ENCODE results near the gene TSPAN5. TPM values are rescaled to one million over a fixed set of nuclear protein-coding genes. Genes with fewer than 3 reads are reported as not detected.
"Not testable (repeated sequence)": the region's sequence is repeated elsewhere in the genome, so short reads cannot be mapped to it uniquely, and the experiment has no call there.

Gene TSPAN5
- 10 to 100 TPM in 1 of 2 donors, 1 to 10 TPM in 1; 7.4 to 11.8 TPM for total RNA-seq
- 21.9 TPM for polyA plus RNA-seq (2013, experiment 1 of 2)
- 21.6 TPM for polyA plus RNA-seq (2013, experiment 2 of 2)
- long read RNA-seq, experiment 1, partial matches to known transcripts: 0 of 2 reads
- long read RNA-seq, experiment 1, other reads (novel, unspliced or antisense): 1 of 2 reads
- long read RNA-seq, experiment 2, transcript TSPAN5-201 (8 exons, 3,365 nt): major isoform, 13 of 26 reads
- long read RNA-seq, experiment 2, partial matches to known transcripts: 0 of 26 reads
- long read RNA-seq, experiment 2, other reads (novel, unspliced or antisense): 13 of 26 reads
- long read RNA-seq, experiment 3, partial matches to known transcripts: 1 of 12 reads
- long read RNA-seq, experiment 3, other reads (novel, unspliced or antisense): 6 of 12 reads
- long read RNA-seq, experiment 4, partial matches to known transcripts: 0 of 1 reads
- long read RNA-seq, experiment 4, other reads (novel, unspliced or antisense): 1 of 1 reads

DNA sequence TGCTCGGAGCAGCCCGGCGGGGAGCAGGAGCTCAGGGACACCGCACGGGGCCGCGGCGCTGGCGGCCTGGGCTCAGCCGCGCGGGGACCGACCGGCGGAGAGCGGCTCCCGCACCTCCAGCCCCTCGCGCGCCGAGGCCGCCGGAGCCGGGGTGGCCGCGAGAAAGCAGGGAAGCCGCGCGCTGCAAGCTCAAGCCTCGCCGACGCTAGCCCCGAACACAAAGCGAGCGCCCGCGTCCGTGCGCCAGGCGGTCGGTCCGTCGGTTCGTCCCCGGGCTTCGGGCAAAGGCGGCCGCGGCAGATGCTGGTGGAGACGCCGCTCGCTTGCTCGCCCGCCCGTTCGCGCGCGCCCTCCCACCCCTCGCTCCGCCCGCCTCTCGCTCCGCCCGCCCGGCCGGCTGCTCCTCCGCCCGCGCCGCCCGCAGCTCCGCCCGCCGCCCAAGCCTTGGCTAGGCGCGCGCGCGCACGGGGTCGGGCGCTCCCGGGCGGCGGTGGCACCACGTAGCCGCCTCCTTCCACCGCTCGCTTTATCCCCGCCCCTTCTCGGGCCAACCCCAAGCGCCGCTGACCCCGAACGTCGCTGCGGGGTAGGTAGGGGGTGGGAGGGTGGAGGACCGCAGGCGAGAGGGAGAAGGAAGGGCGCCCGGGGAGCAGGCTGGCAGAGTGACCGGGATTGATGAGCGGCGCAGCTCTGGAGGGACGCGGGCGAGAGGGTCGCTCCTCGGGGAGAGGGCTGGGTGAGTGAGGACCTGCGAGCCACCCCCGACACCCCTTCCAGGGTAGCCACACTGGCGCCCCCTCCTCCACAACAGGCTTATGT, at the start of gene TSPAN5:
Gene TSPAN5 (minus strand): TSS at position 325 of the 819 bp plus-strand sequence.
- WGBS, 2 experiments (ENCODE audit: insufficient coverage in 1 of 2, insufficient read length in 1 of 2): 0% methylated on average over 107 of the region's 113 CpGs; no CpG with 5 or more reads in 1 of the 2 experiments
- no peak within 1 kb of the TSS for H3K9ac ChIP-seq (ENCODE audit: extremely low read depth, low read length, poor library complexity, severe bottlenecking)
- peaks cover 8% of the 10 kb centered on the region for H3K4me1 ChIP-seq (ENCODE audit: control insufficient read depth, insufficient read depth, low read length)
- TF ChIP-seq, protein P1, sequence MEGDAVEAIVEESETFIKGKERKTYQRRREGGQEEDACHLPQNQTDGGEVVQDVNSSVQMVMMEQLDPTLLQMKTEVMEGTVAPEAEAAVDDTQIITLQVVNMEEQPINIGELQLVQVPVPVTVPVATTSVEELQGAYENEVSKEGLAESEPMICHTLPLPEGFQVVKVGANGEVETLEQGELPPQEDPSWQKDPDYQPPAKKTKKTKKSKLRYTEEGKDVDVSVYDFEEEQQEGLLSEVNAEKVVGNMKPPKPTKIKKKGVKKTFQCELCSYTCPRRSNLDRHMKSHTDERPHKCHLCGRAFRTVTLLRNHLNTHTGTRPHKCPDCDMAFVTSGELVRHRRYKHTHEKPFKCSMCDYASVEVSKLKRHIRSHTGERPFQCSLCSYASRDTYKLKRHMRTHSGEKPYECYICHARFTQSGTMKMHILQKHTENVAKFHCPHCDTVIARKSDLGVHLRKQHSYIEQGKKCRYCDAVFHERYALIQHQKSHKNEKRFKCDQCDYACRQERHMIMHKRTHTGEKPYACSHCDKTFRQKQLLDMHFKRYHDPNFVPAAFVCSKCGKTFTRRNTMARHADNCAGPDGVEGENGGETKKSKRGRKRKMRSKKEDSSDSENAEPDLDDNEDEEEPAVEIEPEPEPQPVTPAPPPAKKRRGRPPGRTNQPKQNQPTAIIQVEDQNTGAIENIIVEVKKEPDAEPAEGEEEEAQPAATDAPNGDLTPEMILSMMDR (conservative IDR thresholded peaks at IDR 0.05): no peak
- peak within 1 kb of the TSS; percentile 88 for H3K4me3 ChIP-seq (ENCODE audit: low read length)
- H3K36me3 ChIP-seq (ENCODE audit: control insufficient read depth, insufficient read depth, low read length): no peaks in the 10 kb centered on the region
- H3K4me1 Mint-ChIP-seq: peaks cover 54% of the 10 kb centered on the region
- H3K36me3 Mint-ChIP-seq (ENCODE audit: low read depth): no peaks in the 10 kb centered on the region
- H3K27me3 Mint-ChIP-seq (ENCODE audit: insufficient read depth): peaks cover 56% of the 10 kb centered on the region
- H3K27me3 ChIP-seq (ENCODE audit: control insufficient read depth, insufficient read depth, low read length, poor library complexity, severe bottlenecking): peaks cover 42% of the 10 kb centered on the region
- H3K27ac Mint-ChIP-seq: peak within 1 kb of the TSS; percentile 1
- H3K9me3 Mint-ChIP-seq: peaks cover 2% of the 10 kb centered on the region
- peak; percentile 92 for DNase-seq
- H3K4me3 Mint-ChIP-seq: peak within 1 kb of the TSS; percentile 70
- peak within 1 kb of the TSS; percentile 63 for H3K27ac ChIP-seq (ENCODE audit: low read depth, low read length)
- peaks cover 1% of the 10 kb centered on the region for H3K9me3 ChIP-seq (ENCODE audit: control insufficient read depth, low read length)

DNA sequence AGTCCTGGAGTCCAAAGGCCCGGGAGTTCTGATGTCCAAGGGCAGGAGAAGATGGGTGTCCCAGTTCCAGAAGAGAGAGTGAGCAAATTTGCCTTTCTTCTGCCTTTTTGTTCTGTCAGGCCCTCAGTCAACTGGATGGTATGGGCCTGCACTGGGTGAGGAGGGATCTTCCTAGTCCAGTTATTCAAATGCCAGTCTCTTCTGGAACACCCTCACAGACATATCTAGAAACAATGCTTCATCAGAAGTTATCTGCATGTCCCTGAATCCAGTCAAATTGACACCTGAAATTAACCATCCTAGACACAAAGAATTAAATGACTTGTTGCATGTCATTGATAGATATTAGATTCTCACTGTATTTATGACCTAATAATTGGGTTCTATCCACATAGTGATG, 48.5 kb upstream of the TSPAN5 start:
- no peak overlapping the region for H3K4me3 ChIP-seq (ENCODE audit: low read length)
- H3K36me3 ChIP-seq (ENCODE audit: control insufficient read depth, insufficient read depth, low read length): no peaks in the 10 kb centered on the region
- no peak overlapping the region for H3K9ac ChIP-seq (ENCODE audit: extremely low read depth, low read length, poor library complexity, severe bottlenecking)
- Mint-ChIP-seq H3K36me3 (ENCODE audit: low read depth) (peaks cover 8% of the 10 kb centered on the region), H3K9me3 (peaks cover 39% of the 10 kb centered on the region), H3K4me1 (no peaks in the 10 kb centered on the region), H3K27me3 (ENCODE audit: insufficient read depth) (no peaks in the 10 kb centered on the region), H3K4me3 (no peak overlapping the region), H3K27ac (no peak overlapping the region)
- H3K27ac ChIP-seq (ENCODE audit: low read depth, low read length): no peak overlapping the region
- DNase-seq: no peak
- H3K9me3 ChIP-seq (ENCODE audit: control insufficient read depth, low read length): peaks cover 30% of the 10 kb centered on the region
- TF ChIP-seq, protein P1 (conservative IDR thresholded peaks at IDR 0.05): no peak
- peaks cover 3% of the 10 kb centered on the region for H3K27me3 ChIP-seq (ENCODE audit: control insufficient read depth, insufficient read depth, low read length, poor library complexity, severe bottlenecking)
- 90% methylated on average over 1 of the region's 1 CpG for WGBS, 2 experiments (ENCODE audit: insufficient coverage in 1 of 2, insufficient read length in 1 of 2)
- no peaks in the 10 kb centered on the region for H3K4me1 ChIP-seq (ENCODE audit: control insufficient read depth, insufficient read depth, low read length)

DNA sequence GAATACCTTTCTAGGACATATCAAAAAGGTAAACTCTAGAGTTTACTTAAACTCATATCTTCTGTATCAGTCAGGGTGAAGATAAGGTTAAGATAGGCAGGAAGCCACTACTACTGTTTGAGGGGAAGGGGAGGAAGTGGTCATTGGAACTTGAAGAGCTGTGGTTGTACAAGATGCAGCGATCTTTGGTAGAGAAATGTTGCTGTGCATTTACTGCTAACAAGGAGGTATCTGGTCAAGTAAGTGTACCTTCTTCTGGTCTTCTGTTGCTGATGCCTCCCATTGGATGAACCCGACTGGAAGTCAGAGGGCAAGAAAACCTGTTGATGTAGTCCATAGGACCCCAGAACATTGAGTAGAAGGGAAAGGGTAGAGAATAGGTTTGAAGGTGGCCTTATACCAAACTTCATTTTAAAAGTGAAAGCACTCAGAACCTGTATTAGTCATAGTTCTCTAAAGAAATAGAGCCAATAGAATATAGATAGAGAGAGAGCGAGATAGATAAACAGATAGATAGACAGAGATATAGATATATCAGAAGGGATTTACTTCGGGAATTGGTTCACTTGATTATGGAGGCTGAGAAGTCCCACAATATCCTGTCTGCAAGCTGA, 47.9 kb upstream of the TSPAN5 start:
- Histone ChIP-seq H3K4me1 (ENCODE audit: control insufficient read depth, insufficient read depth, low read length) (no peaks in the 10 kb centered on the region), H3K36me3 (ENCODE audit: control insufficient read depth, insufficient read depth, low read length) (no peaks in the 10 kb centered on the region), H3K4me3 (ENCODE audit: low read length) (peak overlapping the region; percentile 61), H3K27me3 (ENCODE audit: control insufficient read depth, insufficient read depth, low read length, poor library complexity, severe bottlenecking) (peaks cover 10% of the 10 kb centered on the region), H3K27ac (ENCODE audit: low read depth, low read length) (no peak overlapping the region), H3K9me3 (ENCODE audit: control insufficient read depth, low read length) (peaks cover 30% of the 10 kb centered on the region), H3K9ac (ENCODE audit: extremely low read depth, low read length, poor library complexity, severe bottlenecking) (no peak overlapping the region)
- peaks cover under 1% of the 10 kb centered on the region for H3K27me3 Mint-ChIP-seq (ENCODE audit: insufficient read depth)
- H3K4me3 Mint-ChIP-seq: no peak overlapping the region
- DNase-seq: no peak
- WGBS, 2 experiments (ENCODE audit: insufficient coverage in 1 of 2, insufficient read length in 1 of 2): 94 to 95% methylated on average over 3 to 4 of the region's 4 CpGs
- H3K9me3 Mint-ChIP-seq: peaks cover 39% of the 10 kb centered on the region
- H3K27ac Mint-ChIP-seq: no peak overlapping the region
- H3K36me3 Mint-ChIP-seq (ENCODE audit: low read depth): peaks cover 8% of the 10 kb centered on the region
- no peaks in the 10 kb centered on the region for H3K4me1 Mint-ChIP-seq
- TF ChIP-seq, protein P1 (conservative IDR thresholded peaks at IDR 0.05): no peak

DNA sequence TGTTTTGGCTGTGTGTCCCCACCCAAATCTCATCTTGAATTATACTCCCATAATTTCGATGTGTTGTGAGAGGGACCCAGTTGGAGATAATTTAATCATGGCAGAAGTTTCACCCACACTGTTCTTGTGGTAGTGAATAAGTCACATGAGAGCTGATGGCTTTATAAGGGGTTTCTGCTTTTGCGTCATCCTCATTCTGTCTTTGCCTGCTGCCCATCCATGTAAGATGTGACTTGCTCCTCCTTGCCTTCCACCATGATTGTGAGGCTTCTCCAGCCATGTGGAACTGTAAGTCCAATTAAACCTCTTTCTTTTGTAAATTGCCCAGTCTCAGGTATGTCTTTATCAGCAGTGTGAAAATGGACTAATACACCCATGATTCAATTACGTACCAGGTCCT, 47.2 kb upstream of the TSPAN5 start:
- not testable (repeated sequence) for DNase-seq

More for the DNA sequence above, 47.2 kb upstream of the TSPAN5 start:
- Histone ChIP-seq H3K4me3 (ENCODE audit: low read length) (peak overlapping the region; percentile 61), H3K27me3 (ENCODE audit: control insufficient read depth, insufficient read depth, low read length, poor library complexity, severe bottlenecking) (peaks cover 15% of the 10 kb centered on the region), H3K9me3 (ENCODE audit: control insufficient read depth, low read length) (peaks cover 30% of the 10 kb centered on the region)
- H3K4me1 Mint-ChIP-seq; H3K4me3 Mint-ChIP-seq; H3K27ac ChIP-seq (ENCODE audit: low read depth, low read length); H3K27ac Mint-ChIP-seq; H3K9ac ChIP-seq (ENCODE audit: extremely low read depth, low read length, poor library complexity, severe bottlenecking); H3K4me1 ChIP-seq (ENCODE audit: control insufficient read depth, insufficient read depth, low read length); H3K36me3 ChIP-seq (ENCODE audit: control insufficient read depth, insufficient read depth, low read length); H3K36me3 Mint-ChIP-seq (ENCODE audit: low read depth); H3K27me3 Mint-ChIP-seq (ENCODE audit: insufficient read depth): not testable (repeated sequence)
- peaks cover 39% of the 10 kb centered on the region for H3K9me3 Mint-ChIP-seq
- WGBS, 2 experiments (ENCODE audit: insufficient coverage in 1 of 2, insufficient read length in 1 of 2): 100% methylated on average over 3 of the region's 3 CpGs; no CpG with 5 or more reads in 1 of the 2 experiments

Data from endodermal cell (in vitro differentiated cells).